RPMI7951 (cell line): ENCODE data around the gene BRD1. TPM values are rescaled to one million over a fixed set of nuclear protein-coding genes. Genes with fewer than 3 reads are reported as not detected.
"Not testable (repeated sequence)": the region's sequence is repeated elsewhere in the genome, so short reads cannot be mapped to it uniquely, and the experiment has no call there.

Experiments used
- DNase-seq: peaks from one replicate; pipeline ENCODE4 v3.0.0-alpha.2; 2012; ENCODE audit warnings: low read depth
- total RNA-seq: library from RNA; depleted of rRNA; stranded (reverse); fragments of >200 nt; shearing (Covaris generic); gene quantifications from 2 replicates; pipeline ENCODE4 v1.2.3, GENCODE V29; 2014

Gene BRD1
- total RNA-seq, 1 experiment from 2014 or later: 7.2 TPM

- DNase-seq: peak; percentile 9
These were observed 311 bp downstream of the BRD1 start for GRCh38 chr22:49827271-49827852.

- peak; percentile 40 for DNase-seq
These were observed 936 bp downstream of the BRD1 start for GRCh38 chr22:49826603-49827270.

DNA sequence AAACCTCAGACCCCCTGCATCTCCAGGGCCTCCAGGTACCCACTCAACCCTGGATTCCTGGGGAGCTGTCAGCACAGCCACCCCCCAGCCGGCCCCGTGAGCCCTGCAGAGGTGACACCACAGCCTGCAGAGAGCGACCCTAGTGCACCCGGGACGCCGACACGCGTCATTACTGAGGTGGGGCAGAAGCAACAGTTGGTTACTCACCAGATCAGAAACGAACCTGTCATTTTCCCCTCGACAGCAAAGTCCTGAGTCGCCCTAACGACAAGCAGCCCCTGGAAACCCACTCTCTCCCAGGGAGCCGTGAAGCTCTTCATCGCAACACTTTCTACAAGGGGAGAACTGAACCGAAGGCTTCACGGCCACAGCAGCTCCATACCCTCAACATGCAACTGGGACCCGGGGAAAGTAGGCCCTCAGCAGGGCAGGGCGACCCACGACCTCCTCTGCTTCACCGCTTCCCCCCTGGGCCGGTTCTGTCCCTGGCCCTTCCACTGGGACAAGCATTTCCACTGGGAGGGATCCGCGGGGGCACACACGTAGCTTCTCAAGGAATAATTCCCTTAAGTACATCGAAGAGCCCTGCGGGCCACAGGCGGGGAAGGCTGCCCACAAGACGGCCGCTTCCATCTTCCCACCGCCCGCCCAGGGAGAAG lies 1.6 kb downstream of the BRD1 start:
- DNase-seq: peak; percentile 24

DNA sequence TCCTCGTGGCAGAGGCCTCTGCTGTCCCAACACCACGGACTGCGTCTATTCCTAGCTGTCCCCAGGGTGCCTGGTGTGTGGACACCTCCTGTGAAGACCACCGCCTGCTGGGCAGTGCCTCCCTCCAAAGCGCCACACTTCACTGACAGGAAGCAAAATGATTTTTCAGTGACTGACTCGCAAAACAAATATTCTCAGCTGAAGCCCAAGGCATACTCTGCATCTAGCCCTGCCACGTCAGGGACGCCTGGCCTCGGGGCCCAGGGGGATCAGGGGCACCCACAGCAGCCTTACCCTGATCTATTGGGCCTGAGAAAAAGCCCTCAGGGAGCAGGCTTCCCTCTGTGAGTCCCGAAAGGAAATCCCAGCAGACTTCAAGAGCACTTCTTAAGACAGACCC lies 2.2 kb downstream of the BRD1 start:
- DNase-seq: peak; percentile 29

GRCh38 chr22:49824936-49825335 lies 2.7 kb downstream of the BRD1 start:
- DNase-seq: no peak

GRCh38 chr22:49824185-49824925 lies 3.3 kb downstream of the BRD1 start:
- no peak for DNase-seq

GRCh38 chr22:49823289-49824045 lies 4.2 kb downstream of the BRD1 start:
- DNase-seq: no peak

- not testable (repeated sequence) for DNase-seq
These were observed 5.9 kb downstream of the BRD1 start for GRCh38 chr22:49821741-49822140.

GRCh38 chr22:49820984-49821383 lies 6.7 kb downstream of the BRD1 start:
- no peak for DNase-seq

- no peak for DNase-seq
These were observed 10.3 kb downstream of the BRD1 start for GRCh38 chr22:49817359-49817758.

DNA sequence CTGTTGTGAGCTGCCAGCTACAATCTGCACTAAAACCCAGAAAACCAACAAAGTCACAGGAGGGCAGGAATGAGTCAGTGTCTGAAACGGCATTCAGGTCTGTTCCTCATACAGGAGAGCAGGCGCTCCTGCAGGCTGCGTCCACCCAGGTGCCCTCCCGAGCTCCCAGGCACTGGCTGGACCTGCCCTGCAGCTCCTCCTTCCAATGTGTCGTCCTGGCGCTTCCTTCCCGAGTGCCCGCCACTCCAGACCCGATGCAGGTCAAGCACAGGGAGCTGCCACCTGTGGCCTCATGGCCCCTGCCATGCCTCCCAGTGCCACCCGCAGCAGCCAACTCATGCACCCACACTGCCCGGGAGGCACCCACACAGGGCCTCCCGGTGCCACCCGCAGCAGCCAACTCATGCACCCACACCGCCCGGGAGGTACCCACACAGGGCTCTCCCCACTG lies 12.0 kb downstream of the BRD1 start:
- DNase-seq: no peak

DNA sequence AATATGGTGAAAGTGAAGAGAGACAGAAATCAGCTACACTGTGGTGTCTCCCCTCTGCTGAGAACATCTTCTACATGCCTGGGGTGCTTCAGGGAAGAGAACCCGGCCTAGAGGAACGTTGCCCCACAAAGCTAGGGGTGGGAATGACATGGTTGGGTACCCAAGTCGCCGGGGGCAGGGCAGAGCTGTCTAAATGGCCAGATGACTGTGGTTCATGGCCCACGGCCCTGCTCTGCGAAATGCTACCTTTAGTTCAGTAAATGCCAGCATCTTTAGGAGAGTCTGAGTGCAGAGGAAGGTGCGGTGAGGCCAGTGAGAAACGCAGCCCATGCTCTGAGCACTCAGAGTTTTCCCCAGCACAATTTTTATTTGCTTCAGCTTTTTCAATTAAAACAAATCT lies 12.8 kb downstream of the BRD1 start:
- no peak for DNase-seq

DNA sequence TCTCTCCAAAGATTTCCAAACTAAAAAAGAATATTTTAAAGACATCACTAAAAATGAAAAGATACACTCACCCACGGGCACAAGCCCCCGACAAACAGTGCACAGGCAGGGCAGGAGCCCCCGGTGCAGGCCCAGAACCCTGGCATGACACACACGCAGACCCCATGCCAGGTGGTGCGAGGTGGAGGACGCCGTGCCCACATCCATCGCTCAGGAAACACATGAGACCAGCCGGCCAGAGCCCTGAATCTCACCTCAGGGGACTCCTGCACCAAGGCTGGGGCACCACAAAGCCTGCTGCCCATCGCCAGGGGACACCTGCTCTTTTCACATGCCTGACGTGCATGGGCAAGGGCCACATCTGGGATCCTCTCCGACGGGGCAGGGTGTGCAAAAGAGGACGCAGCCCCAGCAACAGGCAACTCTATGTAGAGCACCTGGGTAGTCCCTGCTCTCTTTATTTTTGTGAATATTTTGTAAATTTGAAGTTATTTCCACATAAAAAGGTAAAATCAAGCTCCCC lies 13.4 kb downstream of the BRD1 start:
- no peak for DNase-seq

DNA sequence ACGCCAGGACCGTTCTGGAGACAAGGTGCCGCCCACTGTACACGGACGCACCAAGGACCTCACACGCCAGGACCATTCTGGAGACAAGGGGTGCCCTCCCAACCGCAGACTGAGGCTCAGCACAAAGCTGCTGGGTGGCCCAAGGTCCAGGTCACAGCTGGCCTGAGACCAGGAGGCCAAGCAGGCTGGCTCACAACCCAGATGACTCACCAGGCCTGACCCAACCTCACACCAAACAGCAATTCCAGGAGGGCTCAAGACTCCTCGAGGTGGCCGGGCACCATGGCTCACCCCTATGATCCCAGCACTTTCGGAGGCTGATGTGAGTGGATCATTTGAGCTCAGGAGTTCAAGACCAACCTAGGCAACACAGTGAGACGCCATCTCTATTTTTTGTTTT lies 14.8 kb downstream of the BRD1 start:
- peak; percentile 52 for DNase-seq

DNA sequence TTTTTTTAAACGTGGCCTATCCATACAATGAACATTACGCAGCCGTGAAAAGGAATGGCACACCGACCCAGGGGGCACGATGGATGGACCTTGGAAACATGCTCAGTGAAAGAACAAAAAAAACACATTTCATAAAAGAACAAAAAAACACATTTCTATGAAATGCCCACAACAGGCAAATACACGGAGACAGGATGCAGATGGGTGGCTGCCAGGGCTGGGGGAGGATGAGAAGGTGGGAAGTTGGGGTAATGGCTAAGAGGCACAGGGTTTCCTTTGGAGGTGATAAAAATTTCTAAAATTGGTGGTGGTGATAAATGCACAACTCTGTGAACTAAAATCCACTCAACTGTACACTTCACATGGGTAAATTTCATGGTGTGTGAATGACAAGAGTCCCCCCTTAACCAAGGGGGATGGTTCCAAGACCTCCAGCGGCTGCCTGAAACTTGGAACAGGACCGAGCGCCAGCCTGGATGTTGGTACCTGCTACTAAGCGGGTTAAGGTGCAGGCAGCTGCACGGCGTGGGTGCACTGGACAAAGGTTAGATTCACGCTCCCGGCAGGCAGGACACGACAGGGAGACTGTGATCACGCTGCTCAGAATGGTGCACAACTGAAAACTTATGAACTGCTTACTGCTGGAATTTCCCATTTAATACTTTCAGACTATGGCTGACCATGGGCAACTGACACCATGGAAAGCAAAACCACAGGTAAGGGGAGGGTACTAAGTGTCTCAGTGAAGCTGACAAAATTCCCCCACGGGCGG lies 16.5 kb downstream of the BRD1 start:
- no peak for DNase-seq

GRCh38 chr22:49810363-49811019 lies 17.2 kb downstream of the BRD1 start:
- DNase-seq: no peak

DNA sequence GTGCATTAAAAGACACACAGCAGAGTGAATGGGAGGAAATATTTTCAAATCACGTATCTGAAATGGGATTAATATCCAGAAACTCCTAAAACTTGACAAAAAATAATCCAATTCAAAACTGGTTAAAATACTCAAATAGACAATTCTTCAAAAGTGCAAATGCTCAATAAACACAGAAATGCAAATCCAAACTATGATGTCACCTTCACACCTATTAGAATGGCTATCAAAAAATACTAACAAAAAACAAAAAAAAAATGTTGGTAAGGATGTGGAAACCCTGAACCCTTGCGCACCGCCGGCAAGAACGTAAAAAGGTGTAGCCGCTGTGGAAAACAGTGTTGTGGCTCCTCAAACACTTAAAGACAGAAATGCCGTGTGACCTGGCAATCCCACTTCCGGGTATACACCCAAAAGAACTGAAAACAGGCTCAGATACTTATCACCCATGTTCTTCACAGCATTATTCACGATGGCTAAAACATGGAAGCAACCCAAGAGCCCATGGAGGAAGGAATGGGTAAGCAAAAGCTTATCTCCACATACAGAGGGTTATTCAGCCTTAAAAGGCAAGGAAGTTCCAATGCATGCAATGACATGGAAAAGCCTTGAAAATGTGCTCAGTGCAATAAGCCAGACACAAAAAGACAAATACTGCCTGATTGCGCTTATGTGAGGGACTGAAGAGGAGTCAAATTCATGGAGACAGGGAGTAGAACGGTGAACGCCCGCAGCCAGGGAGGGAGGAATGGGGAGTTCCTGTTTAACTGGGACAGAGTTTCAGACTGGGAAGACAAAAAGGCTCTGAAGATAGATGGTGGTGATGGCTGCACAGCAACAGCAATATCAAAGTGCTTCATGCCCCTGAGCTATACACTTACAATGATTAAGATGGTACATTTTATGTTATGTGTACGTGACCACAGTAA lies 19.6 kb downstream of the BRD1 start:
- DNase-seq: no peak

DNA sequence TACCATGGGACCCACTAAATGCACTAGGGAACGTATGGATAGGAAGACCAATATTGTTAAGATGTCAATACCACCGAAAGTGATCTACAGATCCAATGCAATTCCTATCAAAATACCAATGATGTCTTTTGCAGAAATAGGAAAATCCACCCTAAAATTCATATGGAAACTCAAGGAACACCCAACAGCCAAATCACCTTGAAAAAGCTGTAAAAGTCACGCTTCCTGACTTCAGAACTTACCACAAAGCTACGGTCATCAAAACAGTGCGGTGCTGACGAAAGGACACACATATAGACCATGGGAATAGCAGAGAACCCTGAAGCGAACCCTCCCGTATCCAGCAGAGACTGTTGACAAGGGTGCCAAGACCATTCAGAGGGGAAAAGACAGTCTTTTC lies 20.5 kb downstream of the BRD1 start:
- DNase-seq: no peak

GRCh38 chr22:49803737-49804375 lies 23.8 kb downstream of the BRD1 start:
- no peak for DNase-seq
